ENCODE data around the gene ETFB.

The ETFB gene

DNA sequence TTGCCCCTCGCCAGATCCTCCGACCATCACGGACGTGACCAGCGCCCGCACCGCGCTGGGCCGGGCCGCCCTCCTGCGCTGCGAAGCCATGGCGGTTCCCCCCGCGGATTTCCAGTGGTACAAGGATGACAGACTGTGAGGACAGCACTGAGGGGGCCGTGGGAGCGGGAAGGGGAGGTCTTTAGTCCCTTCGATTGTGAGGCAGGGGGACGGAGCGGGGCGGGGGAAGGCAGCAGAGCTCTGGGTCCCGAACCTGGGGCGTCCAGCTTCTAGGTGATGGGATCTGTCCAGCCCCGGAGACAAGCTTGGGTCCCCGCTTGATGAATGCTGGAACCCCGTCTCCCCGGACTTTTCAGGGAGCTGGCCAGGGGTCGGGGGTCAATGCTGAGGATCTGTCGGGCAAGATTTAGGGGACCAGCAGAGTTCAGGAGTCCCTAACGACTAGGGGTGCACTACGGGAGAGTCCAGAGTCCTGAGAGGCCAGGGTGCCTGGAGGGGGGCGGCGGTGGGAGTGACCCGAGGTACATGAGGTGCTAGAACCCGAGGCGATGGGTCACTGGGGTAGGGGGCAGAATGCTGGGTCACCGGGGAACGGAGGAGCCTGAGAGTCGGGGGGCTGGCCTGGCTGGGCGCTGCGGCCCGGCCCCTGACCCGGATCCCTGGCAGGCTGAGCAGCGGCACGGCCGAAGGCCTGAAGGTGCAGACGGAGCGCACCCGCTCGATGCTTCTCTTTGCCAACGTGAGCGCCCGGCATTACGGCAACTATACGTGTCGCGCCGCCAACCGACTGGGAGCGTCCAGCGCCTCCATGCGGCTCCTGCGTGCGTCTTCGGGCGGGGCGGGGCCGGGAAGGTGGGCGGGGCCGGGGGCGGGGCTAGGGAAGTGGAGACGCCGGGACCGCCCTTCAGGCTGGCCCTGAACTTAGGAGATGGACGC lies 38.9 kb downstream of the ETFB start:
- DNase-seq (ENCODE audit: low spot score) (no peak), FAIRE-seq (no peak)

DNA sequence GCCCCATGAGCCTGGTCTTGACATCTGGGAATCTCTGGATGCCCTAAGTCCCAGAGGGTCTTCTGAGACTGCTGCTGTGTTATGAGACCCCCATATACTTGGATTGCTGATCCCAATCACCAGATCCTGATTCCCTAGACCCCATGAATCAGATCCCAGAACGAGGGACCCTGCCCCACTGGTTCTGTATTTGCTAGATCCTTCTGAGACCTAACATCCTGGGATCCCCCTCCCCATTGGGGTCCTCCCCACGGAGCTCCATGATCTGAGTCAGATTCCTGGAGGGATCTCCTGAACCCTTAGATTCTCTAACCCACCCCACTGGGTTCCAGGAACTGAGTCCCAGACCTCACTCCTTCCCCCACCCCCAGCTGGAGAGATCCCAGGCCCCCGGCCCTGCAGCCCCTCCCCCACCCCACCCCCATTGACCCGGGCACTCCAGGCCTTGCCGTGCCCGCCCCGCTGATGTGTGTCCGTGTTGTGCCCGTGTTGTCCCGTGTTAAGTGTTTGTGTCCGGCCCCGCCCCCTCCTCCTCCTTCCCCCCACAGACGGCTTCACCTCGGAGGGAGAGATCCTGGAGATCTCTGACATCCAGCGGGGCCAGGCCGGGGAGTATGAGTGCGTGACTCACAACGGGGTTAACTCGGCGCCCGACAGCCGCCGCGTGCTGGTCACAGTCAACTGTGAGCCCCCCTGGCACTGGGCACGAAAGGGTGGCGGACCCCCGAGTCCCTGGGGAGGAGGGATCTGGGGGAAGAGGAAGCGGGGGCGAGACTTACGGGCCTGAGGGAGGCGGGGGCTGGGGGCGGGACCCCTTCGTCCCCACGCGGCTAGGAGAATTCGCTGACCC lies 39.7 kb downstream of the ETFB start:
- FAIRE-seq: no peak
- no peak for DNase-seq (ENCODE audit: low spot score)

DNA sequence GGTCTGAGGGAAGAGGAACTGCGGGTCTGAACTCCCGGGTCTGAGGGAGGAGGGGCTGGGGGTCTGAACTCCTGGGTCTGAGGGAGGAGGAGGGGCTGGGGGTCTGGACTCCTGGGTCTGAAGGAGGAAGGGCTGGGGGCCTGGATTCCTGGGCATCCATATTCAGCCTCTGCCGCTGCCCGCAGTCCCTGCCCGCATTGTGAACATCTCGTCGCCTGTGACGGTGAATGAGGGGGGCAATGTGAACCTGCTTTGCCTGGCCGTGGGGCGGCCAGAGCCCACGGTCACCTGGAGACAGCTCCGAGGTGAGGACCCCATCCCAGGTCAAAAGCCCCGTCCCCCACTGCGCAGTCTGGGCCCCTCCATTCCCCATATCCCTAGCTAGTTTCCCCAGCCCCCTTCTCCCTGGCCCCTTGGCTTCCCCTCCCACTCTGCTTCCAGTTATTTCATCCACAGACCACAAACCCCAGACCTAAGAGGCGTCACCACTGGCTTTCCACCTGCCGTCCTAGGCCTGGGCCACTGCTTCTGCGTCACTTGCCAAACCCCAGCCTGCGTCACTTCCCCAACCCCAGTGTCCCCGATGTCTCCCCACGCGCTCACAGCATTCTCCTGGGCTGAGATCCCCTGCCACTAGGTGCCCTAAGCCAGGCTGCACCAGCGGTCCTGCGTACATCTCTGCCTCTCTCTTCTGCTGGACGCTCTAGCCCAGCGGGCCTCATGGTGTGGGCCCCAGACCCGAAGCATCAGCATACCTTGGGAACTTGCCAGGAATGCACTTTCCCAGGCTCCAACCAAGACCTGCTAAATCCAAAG lies 40.8 kb downstream of the ETFB start:
- DNase-seq (ENCODE audit: low spot score) (no peak), FAIRE-seq (no peak)

DNA sequence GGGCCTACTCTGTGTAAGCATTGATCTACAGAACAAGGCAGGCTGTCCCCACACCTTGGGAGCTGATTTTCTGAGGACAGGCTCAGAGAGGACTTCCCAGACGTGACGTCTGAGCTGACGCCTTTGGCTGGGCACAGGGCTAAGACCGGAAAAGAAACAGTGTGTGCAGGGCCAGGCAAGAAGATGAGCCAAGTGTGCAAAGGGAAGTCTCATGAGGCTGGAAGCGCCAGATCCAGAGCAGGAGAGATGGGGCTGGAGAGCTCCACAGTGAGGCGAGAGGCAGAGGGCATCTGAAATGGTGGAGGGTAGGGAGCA lies 42.1 kb downstream of the ETFB start:
- no peak for FAIRE-seq
- no peak for DNase-seq (ENCODE audit: low spot score)

DNA sequence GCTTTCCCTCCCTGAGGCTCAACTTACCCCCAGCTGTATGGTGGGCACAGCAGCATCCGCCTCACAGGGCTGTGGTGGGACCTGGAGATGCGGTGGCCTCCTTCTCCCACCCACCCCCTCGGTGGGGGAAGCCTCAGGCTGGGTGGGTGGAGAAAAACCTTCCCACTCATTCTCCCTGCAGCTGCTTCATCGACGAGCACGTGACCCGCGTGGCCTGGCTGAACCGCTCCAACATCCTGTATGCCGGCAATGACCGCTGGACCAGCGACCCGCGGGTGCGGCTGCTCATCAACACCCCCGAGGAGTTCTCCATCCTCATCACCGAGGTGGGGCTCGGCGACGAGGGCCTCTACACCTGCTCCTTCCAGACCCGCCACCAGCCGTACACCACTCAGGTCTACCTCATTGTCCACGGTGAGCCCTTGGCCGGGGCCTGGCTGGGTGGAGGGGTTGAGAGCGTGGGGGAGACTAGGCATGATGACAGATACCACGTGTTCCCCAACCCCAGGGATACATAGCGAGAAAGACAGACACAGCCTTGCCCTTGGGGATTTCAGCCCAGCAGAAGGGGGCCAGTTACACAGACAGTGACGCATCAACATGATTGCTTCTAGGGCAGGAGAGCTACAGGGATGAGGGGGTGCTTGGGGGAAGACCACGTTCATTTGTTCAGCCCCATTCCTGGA lies 42.6 kb downstream of the ETFB start:
- FAIRE-seq (peak; percentile 56), DNase-seq (ENCODE audit: low spot score) (no peak)

DNA sequence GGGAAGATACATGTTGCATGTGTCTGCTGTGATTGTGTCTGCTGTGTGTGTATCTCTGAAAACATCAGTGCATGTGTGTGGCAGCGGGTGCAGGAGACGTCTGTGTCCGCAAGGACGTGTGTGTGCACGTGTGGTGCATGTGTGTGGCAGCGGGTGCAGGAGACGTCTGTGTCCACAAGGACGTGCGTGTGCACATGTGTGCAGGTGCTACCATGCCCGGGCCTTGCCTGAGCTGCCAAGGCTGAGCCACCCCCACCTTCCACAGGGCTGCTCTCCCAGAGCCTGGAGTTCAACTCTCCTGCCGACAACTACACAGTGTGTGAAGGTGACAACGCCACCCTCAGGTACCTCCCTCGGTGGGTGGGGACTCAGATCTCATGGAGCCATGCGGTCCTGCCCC lies 44.4 kb downstream of the ETFB start:
- no peak for FAIRE-seq

DNA sequence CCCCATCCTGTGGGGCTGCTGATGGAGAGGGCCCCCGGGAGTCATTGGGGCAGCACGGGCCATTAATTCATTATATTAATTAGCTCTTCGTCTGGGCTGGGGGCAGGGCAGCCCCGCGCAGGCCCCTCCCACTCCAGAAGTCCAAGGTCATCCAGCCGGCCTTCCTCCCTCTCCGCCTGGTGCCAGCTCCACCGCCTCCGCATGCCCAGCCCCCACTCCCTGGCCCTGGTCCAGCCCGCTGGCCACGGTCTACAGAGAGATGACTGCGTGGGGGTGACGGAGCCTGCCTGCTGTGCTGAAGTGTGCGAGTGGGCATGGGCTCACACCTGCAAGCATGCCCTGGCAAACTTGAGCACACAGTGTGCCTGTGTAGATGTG lies 45.9 kb downstream of the ETFB start:
- DNase-seq (ENCODE audit: low spot score) (no peak), FAIRE-seq (no peak)

More for the DNA sequence above, 44.4 kb downstream of the ETFB start:
- no peak for DNase-seq (ENCODE audit: low spot score)

DNA sequence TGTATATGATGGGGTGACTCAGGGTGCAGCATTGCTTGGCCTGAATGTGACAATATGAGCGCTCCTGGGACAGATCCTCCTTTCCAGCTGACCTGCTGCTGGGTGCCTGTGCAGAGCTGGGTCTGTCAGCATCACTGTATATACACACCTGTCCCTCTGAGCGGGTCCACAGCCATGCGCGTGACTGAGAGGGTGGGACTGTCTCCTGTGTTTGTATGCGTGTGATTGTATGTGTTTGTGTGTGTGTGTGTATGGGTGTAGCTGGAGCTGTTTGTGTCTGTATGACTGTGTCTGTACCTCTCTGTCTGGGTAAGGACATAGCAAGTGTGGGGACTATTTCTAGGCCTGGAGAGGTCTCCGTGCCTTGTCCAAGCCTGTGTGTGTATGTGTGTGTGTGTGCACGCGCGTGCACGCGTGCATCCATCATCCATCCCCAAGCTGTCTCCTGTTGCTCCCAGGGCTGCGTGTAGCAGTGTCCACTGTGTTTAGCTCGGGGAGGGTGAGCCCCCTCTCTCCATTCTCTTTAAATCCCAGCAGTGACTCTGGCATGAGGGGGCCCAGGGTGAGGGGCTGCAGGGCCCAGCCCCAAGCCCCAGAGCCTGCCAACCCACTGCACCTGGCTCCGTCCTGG lies 46.4 kb downstream of the ETFB start:
- DNase-seq (ENCODE audit: low spot score) (no peak), FAIRE-seq (no peak)

DNA sequence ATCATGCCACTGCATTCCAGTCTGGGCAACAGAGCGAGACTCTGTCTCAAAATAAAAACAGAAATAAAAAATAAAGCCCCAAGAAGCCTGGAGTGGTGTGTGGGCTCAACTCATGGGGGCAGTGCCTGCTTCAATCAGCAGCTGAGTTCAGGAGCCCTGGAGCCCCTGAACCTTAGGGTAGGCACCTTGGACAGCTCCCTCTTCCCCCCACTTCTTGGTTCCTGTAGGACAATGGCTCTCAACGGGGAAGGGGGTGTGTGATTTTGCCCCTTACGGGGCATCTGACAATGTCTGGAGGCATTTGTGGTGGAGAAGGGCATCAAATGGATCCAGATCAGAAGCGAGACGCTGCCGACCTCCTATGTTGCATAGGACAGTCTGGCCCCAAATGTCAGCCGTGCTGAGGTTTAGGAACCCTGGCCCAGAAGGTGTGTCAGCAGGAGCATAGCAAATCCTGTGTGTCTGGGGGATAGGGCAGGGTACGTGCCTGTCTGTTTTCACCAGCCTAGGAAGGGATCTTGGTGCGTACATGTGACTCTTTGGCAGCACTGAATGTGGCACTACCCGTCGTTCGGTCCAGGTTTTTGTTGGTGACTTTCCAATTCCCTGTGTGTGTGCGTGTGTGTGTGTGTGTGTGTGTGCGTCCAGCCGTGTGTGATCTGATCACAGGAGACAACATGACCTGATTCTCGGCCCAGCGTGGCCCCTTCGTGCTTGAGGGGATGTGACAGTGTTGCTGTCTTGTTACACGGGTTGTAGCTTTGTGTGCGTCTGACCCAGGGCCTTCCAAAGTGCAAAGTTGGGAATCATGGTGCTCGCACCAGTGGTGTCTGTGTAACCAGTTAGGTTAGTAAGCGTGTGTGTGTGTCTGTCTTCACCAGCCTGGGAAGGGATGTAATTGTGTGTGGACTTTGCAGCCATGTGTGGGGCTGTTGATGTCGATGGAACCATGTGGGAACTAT lies 47.2 kb downstream of the ETFB start:
- peak; percentile 81 for FAIRE-seq
- no peak for DNase-seq (ENCODE audit: low spot score)

DNA sequence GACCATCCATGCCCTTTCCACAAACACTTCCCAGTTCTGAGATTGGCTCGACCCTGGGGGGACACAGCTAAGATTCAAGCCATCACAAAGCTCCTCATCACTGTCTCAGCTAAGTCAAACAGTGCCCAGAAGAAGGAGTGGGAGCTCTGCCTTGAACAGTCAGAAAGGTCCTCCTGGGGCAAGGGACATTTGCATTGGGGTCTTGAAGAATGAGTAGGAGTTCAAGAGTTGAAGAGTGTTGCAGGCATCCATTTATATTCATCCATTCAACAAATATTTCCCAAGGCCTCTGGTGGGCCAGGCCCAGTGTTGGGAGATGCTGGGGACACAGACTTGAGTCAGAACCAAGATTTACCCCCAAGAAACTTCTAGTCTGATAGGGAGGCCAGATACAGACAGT lies 48.2 kb downstream of the ETFB start:
- FAIRE-seq (no peak), DNase-seq (ENCODE audit: low spot score) (no peak)

DNA sequence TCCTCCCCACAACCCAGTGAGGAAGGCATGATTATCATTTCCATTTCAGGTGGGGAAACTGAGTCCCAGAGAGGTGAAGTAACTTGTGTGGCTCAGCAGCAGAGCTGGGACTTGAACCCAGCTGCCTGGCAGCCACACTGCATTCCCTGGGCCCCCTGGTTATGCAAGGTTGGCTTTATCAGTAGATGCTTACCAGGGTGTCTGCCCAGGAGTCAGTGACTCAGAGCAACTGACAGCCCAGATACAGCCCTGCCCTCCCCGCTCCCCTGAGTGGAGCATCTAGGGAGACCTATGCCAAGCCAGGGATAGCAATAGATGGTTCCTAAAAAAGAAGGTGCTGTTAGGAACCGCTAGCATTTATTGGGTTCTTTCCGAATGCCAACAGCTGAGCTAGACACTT lies 48.8 kb downstream of the ETFB start:
- DNase-seq (ENCODE audit: low spot score): no peak
- FAIRE-seq: no peak

DNA sequence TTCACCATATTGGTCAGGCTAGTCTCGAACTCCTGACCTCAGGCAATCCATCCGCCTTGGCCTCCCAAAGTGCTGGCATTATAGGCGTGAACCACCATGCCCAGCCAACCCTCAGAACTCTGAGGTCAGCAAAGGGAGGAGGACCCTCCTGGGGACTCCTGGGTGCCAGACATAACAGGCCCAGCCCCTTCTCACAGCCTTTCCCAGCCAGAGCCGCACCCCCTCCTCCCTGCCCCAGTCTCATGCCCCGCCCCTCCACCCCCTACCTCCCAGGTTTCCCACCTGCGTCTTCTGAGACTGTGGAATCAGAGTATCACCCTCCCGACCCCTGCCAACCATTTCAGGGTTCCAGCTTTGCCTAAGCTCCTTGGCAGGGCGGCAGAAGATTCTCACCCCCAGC lies 49.5 kb downstream of the ETFB start:
- no peak for DNase-seq (ENCODE audit: low spot score)
- FAIRE-seq: no peak

DNA sequence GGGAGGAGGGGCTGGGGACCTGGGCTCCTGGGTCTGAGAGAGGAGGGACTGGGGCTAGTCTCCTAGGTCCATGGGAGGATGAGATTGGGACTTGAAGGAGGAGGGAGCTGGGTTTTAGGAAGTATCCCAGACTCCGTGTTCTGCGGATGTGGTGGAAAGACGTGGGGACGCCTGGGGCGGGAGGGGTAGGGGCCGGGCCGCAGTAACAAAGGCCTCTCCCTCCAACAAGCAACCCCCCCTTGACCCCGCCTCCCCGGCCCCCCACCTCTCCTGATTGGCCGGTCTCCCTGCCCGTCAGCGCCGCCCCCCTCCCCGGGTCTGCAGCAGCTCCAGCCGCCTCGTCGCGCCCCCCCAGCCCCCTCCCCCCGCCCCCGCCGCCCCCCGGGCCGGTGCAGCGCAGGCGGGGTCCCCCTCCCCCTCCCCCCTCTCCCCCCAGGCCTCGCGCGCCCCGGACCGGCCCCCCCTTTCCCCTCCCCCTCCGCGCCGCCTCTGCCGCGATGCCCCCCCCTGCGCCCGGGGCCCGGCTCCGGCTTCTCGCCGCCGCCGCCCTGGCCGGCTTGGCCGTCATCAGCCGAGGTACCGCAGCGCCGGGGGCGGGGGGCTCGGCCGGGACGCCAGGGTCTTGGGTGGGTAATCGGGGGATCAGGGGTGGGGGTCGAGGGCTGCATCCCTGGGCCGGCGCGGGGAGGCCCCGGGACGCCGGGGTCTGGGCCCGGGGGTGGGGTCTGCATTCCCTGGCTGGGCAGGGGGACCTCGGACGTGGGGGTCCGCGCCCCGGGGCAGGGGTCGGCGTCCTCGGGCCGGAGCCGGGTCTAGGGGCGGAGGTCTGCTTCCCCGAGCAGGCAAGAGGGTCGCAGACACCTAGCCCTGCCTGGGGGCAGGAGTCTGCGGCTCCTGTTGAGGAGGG lies 54.6 kb downstream of the ETFB start, which contains the start of gene IGLON5:
Gene IGLON5, plus strand, starts transcription at position 294 of the 907 bp plus-strand sequence. Its CDS starts 204 bp downstream, at position 498.
- FAIRE-seq (no peak), DNase-seq (ENCODE audit: low spot score) (peak; percentile 89)

DNA sequence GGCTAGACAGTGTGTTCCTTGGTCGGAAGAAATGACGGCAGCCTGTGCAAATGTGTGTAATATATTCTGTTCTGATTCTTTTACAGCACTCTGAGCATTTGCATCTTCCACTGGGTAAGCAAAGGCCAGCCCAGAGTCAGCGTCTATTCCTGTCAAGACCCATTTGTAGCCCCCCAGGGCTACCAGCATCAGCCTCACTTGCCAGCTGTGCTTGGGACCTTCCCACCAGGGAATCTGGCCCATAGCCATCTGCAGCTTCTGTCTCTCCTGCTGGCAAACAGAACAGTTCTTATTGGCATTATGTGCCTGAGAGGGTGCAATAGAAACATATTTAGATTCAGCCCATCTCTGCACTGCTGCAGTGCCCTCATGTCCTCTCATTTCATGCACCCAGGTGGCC lies 60.7 kb downstream of the ETFB start:
- DNase-seq (ENCODE audit: low spot score) (no peak), FAIRE-seq (no peak)

DNA sequence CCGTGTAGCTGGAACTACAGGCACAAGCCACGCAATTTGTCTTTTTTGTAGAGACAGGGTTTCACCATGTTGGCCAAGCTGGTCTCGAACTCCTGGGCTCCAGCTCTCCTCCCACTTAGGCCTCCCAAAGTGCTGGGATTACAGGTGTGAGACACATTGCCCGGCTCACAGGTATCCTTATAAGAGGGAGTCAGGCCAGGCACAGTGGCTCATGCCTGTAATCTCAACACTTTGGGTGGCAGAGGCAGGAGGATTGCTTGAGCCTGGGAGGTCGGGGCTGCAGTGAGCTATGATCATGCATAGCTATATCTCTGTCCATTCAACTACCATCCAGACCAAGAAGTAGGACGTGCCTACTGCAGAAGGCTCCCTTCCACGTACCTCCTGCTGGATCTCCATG lies 64.9 kb downstream of the ETFB start:
- DNase-seq (ENCODE audit: low spot score) (no peak), FAIRE-seq (no peak)

DNA sequence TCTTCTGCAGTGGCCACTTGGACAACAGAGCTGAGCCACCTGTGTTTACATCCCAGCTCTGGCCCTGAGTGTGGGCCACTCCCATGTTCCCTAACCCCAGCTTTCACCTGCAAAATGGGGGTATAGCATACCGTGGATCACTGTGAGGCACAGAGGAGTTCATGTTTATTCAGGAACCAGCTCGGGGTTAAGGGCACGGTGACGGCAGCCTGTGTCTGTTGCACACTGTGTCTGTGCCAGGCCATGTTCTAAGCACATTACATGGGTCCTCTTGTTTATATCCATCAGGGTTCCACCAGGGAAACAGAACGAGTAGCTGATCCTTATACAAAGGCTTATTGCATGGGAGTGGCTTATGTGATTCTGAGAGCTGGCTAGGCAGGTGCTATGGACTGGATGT lies 68.8 kb downstream of the ETFB start:
- DNase-seq (ENCODE audit: low spot score) (no peak), FAIRE-seq (no peak)

DNA sequence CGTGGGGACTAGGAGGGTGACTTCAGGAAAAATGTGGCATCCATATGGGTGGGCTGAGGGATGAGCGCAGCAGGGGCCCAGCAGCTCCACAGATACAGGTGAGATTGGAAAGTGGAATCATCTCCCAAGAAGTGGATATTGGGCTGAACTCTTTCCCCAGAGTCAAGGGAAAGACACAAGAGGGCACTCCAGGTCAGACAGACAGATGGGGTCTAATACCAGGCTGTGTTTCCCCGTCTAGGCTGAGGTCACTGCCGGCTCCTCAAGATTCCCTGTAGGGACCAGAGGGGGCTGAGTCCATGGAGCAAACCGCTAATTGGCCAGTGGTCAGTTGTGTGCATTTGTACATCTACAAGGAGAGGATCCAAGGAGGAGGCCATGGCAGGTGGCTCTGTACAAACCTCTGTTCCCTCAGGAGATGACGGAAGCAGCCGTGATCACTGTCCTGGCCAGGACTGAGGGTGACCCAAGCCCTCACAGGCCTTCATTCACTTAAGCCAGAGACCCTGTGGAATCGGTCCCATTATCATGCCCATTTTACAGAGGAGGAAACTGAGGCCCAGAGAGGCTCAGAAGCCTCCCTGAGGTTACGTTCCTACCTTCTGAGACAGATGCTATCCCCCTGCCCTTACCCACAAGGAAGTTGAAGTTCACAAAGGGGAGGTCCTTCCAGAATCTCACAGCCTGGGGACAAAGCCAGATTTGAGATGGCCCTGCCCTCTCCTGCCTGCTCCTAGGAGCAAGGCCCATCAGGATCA lies 69.7 kb downstream of the ETFB start:
- no peak for DNase-seq (ENCODE audit: low spot score)
- no peak for FAIRE-seq
